Stimulated activated CD4-positive, alpha-beta T cell treated with anti-CD3 and anti-CD28 coated beads, Interleukin-2, amount 100 ng/mL, for 48 hours (primary cell): ENCODE results near the gene ZBTB7A.

ENCODE experiments used
- DNase-seq, 2 donors: peaks; one replicate each; pipeline ENCODE4 v3.0.0-alpha.2; 2020

Gene ZBTB7A

DNA sequence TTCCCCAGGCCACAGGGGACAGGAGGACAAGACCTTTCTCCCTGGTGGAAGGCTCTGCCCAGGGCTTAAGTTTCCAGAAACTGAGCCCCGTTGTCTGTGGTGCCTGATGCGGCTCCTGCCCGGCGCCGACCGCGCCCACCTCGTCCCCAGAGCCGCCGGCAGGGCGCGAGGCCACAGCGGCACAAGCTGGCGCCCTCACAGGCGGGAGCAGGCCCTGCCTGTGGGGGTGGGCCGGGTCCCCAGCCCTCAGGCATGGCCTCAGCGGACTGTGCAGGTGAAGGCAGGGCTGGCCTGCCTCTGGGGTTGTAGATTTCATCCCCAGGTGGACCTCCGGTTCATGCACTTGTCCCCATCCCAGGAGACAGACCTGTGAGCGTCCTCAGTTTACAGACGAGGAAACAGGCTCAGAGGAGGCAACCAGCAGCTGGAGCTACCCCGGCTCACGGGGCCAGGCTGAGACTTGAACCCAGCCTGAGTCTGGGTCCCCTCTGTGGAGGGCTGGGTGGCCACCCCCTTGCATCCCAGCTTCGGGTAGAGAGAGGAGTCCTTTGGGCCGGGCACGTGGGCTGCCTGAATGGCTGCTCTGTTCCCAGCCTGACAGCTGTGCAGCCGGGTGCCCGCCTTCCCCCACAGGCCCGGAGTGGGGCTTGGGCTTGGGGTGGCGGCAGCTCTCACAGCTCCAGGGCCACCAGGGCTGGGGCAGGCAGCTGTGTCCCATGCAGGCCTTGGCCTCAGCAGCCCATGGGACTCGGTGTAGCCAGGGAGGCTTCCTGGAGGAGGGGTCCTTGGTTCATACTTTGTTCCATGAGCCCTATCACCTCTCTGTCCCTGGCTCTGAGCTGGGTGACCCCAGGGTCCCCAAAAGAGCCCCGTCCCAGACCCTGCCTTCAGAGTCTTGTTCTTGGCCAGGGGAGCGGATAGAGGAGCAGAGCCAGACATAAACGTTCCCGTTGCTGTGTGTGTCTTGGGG is 32.4 kb downstream of the ZBTB7A start:
- no peak for DNase-seq

DNA sequence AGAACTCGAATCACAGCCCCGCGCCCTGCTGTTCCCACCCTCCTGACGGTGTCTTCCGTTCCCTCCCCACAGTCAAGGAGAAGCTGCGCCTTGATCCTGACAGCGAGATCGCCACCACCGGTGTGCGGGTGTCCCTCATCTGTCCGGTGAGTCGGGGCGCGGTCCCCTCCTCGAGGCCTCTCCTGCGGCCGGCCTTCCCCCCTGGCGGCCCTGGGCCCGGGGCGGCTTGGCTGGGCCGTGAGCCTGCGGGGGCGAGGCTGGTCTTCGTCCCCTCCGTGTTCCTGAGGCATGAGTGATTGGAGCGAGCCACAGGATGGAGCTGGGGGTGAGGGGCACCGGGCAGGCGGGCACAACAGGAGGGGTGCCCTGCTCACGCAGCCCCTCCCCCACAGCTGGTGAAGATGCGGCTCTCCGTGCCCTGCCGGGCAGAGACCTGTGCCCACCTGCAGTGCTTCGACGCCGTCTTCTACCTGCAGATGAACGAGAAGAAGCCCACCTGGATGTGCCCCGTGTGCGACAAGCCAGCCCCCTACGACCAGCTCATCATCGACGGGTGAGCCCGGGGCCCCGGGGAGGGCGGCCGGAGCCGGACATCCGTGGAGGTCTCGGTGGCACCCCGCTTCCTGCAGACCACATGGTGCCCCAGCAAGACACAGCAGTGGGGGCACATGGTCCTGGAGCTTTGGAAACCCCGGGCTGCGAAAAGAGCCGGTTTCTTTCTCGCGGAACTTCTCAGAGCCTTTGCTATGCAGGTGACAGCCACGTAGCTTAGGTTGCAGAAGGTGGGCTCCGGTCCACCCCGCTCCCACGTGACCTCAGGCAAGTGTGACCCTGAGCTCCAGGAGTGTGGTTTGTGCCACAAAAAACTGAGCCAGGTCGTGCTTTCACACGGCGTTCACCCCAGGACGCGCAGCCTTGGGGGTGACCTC is 33.4 kb downstream of the ZBTB7A start:
- DNase-seq = no peak

DNA sequence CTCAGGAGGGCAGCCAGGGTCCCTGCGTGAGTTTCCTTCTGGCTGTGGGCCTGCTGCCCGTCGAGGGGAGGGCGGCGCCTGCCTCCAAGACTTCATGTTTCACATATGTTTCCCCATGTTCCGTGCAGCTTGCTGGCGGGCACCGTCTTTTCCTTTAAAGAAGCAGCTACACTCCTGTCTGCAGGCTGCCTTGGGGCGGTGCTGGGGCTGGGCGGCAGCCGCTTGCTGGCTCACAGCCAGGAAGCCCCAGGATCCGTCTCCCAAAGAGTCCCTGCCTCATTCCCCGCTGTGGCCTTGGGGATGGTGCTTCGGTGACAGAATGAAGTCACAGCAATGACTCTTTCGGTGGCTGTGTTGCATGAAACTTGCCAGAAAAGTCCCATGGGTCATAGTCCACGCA is 34.3 kb downstream of the ZBTB7A start:
- DNase-seq = no peak

DNA sequence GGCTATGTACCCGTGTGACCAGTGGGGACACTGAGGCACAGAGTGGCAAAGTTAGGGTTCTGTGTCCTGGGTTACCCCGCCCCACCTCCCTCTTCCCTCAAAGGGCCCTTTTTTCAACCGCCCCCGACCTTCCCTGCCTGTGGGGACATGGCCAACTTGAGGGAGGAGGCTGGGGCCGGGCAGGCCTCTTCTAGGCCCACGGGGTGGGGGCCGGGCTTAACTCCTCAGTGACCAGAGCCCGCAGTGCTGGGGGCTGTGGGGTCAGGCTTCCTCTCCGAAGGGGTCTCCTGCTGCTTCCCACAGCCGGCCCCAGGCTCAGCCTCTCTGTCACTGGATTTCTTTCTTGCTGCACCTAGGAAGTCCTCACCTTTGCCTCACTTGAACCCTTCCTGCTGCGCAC is 35.3 kb downstream of the ZBTB7A start:
- DNase-seq = no peak

DNA sequence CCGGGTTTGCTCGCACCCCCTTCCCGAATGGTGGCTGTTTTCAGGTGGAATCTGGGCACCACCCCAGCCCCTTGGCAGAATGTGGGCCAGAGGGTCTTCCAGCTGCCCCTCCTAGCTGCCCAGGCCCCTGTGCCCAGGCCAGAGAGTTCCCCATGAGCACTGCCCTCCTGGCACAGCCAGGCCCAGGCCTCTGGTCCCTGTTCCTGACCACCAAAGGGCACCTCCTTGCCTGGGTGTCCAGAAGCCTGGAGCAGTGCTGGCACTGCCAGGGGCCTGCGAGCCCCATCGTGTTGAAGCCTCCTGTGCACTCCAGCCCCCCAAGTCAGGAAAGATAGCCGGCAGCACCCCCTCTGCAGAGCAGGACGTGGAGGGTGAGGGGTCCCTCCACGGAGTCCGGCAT is 35.7 kb downstream of the ZBTB7A start:
- DNase-seq = no peak

DNA sequence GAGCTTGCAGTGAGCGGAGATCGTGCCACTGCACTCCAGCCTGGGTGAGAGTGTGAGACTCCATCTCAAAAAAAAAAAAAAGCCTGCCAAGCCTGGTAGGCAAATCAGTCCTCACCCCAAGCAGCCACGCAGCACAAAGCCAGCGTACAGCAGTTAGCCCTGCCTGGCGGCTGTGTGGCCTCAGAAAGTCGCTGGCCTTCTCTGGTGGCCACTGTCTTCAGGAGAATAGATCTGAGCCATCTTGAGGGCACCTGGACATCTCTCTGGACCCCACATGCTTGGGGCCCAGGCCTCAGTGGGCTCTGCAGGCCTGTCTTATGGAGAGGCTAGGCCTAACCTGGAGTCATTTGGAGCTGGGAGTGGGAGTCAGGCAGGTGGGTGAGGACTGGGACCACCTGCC is 36.1 kb downstream of the ZBTB7A start:
- DNase-seq = no peak

DNA sequence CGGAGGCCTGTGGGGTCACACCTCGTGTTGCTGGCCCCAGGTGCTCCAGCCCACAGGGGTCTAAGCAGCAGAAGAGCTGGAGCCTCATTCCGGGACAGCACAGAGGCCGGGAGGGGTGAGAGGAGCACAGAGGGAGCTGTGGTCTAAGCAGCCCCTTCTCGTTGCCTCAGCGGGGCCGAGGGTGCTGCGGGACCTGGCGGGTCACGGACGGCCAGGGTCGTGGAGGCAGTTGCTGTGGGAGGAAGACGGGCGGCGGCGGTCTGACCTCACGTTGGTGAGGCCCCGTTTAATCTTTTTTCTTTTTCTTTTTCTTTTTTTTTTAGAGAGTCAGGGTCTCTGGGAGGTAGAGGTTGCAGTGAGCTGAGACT is 37.5 kb downstream of the ZBTB7A start:
- no peak for DNase-seq

DNA sequence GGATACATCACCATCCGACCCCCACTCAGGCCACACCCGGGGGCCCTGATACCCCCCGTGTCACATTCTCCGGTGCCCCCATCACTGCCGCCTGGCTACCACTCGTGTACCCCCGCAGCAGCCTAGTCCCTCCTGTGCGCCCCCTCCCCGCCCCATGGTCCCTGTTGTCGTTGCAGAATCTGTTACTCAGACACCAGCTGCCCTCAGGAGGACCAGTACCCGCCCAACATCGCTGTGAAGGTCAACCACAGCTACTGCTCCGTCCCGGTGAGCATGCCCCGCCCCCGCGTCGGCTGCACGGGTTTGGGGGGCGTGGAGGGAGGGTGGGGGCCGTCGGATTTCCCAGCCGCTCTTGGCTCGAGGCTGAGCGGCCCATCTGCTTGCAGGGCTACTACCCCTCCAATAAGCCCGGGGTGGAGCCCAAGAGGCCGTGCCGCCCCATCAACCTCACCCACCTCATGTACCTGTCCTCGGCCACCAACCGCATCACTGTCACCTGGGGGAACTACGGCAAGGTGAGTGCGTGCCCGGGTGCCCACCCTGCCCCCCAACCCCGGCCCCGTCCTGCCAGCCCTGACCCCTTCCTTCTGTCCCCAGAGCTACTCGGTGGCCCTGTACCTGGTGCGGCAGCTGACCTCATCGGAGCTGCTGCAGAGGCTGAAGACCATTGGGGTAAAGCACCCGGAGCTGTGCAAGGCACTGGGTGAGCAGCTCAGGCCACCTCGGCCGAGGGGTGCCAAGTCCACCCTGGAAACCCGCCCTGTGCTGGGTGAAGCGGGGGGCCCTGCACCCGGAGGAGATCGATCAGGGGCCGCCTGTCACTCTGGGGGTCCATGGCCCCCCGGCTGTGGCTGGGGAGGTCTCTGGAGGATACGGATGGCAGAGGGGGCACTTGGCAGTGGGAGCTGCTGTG is 38.1 kb downstream of the ZBTB7A start:
- DNase-seq = no peak

DNA sequence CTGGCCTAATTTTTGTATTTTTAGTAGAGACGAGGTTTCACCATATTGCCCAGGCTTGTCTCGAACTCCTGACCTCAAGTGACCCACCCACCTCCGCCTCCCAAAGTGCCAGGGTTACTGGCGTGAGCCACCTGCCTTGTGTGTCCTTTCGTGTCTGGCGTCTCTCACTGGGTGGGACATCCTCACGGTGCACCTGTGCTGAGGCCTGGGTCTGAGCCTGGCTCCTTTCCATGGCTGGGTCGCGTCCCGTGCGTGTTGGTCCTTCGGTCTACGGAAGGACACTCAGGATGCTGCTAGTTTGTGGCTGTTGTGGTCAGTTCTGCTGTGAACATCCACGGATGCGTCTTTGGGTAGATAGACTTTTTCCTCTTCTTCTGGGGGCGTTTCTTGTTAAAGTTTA is 39.6 kb downstream of the ZBTB7A start:
- no peak for DNase-seq

DNA sequence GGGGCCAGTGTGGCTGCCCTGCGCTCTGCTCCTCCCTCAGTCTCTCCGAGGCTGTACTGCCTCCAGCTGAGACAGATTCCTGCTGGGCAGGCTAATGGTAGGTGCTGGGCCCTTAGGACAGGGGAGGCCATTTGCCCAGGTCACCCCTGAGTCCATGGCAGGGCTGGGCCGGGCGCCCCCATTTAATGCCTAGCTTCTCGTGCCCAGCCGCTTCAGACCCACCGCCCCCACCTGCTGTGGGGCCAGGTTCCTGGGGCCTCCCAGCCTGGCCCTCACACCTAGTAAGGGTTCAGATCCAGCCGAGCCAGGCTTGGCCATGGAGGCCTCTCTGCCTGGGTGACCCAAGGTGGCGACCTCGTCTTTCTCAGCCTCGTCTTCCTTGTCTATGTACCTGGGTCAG is 41.4 kb downstream of the ZBTB7A start:
- DNase-seq = no peak

DNA sequence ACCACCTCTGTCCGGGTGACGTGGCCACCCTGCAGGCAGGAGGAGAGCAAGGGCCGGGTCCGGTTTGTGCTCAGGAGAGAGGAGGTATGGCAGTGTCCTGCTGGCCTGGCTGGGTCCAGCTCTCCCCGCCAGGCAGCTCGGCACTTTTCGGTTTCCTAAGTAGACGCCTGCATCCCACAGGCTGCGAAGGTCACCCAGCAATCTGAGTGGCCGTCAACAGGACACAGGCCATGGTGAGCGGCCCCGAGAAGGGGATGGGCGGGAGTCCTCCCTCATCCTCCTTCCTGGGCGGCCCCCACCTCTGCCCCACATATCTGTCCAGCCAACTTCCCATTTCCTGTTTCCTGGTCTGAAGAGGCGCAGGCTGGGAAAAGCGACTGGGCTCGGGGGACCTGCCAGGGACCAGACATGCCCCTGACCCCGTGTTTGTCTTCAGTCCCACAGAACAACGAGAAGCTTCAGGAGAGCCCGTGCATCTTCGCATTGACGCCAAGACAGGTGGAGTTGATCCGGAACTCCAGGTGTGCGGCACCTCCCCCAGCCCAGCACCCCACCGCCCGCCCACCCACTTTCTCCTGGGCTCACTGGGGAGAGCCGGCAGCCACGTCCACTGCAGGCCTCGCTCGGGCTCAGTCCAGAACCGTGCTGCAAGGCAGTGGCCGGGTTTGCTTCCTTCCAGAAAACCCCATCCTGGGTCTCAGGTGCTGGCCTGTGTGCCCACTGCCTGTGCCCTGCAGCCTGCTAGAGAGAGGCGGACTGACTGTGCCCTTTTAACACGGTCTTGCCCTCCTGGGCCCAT is 42.9 kb downstream of the ZBTB7A start:
- no peak for DNase-seq

DNA sequence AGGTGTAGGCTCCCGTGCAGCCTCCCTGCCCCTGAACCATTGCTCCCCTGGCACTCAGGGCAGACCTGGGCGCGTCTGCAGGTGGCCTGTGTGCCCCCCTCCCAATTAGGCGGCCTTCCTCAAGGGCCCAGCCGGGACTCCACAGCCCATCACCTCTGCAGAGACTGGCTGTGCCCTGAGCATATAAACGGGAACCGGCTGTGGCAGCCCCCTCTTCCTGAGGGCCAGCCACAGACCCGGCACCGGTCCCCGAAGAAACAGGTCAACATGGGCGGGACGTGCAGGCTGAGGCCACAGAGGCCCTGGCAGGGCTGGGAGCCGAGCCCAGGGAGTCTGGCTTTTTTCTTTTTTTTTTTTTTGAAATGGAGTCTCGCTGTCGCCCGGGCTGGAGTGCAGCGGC is 47.1 kb downstream of the ZBTB7A start:
- no peak for DNase-seq

DNA sequence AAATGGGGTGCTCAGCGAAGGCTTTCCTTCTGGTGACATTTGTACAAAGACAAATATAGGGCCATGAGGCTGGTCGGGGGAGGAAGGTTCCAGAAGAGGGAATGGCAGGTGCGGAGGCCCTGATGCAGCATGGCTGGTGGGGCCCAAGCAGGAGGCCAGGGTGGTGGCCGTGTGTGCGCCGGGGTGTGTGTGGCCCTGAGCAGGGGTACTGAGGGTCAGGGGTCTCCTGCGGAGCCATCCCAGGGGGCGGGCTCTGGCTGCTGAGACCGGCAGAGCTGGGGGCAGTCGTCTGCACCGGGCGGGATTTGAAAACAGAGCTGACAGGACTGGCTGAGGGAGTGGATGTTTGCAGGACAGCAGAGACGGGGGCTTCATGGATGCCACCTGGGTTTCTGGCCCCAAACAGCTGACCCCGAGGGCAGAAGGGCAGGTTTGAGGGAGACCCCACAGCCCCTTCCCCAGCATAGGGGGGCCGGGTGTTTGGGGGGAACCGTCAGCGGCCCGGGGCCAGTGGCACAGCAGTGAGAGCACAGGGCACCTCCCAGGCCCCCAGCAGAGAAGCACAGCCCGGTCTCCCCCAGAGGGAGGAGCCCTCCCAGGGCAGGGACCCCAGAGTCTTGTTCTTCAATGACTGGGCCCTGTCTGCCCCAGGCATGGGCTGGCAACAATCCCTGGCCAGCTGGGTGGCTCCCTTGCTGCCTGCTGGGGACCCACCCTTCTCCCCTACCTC is 47.8 kb downstream of the ZBTB7A start:
- DNase-seq = no peak

DNA sequence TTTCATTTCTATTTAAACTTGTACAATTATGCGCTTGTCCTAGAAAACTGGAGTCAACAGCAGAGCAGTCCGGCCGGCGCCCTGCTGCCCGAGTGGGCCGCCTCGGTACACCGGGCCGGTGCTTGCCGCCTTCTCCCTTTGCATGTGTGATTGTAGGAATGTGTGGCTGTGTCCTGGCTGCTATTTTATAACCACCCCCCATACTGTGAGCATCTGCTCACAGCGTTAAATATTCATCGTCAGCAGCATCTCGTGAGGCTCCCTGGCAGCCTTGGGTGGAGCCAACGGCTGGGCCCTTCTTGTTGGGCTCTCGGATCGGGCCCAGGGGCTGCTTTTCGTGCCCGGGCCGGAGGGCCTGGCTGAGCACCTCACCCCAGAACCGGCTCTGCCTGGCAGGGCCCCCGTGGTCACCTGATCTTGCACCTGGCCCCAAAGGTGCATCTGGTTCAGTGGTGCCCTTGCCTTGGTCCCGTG is 48.5 kb downstream of the ZBTB7A start:
- no peak for DNase-seq

DNA sequence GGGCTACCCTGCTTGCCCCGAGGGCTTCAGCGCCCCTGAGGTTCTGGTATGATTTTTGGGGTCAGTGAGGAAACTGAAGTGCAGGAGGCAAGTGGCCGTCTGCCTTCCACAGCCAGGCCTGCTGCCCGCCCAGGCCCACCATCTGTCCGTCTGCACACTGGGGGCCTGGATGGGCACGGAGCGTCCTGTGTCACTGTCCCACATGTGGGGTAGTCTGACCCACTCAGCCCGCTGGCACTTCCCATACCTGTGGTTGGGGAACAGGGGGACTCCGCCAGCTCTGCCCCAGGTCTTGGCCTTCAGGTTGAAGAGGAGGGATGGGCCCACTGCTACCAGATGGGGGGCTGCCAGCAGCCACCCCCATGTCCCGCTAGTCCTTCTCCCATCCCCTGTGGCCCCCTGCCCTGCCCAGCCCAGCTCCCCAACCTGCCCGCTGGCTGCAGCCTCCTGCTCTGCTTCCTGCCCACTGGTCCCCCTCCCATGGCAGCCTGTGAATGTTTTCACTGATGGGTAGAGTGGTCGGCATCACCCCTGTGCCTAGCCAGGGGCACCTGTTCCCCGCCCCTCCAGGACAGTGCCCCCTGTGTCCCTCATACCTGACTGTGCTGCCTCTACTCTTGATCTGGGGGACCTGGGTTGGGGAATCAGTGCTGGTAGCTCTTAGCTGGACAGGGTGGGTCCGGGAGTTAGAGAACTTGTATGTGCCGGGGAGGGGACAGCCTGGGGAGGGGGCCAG is 49.6 kb downstream of the ZBTB7A start:
- DNase-seq = no peak

DNA sequence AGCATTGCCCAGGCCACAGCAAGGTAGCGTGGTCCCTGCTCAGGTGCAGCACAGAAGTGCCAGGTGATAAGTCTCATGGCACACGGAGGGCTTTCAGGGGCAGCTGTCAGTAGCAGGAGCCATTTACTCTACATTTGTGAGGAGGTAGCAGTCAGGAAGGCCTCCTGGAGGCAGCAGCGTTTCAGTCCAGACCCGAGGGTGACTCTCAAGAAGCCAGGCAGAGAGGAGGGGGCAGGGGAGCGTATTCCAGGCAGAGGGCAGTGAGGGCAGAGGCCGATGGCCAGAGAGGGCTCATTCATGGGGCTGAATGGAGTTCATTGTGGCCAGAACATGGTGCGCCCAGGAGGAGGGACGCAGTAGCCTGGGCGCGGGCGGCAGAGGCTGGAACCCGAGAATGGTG is 50.2 kb downstream of the ZBTB7A start:
- no peak for DNase-seq

DNA sequence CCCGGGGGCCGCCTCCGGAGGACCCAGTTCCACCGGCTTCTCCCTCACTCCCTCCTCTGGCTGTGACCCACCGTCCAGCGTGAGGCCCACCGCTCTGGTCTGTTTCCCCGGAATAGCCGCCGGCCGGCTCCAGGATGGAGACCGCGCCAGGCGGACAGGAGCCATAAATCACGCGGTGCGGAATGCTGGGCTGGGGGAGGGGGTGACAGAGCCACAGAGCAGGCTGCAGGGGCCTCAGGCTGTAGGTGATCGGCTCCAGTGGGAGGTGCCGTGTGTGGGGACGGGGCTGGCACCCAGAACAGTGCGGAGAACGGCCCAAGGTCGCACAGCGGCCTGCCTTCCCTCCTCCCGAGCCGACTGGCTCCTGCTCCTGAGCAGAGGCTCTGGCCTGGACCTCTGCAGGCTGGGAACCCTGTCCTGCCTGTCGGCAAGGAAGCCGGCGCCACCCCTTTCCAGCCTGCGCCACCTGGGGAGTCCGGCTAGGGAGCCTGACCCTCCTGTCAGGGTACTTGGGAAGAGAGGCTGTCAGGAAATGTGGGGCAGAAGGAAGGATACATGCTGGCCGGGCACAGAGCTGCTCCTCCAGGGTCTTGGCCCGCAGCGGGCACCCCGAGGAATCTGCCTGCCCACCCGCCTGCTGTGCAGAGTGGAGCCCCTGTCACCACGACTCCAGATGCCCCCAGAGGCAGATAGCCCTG is 50.8 kb downstream of the ZBTB7A start:
- no peak for DNase-seq

DNA sequence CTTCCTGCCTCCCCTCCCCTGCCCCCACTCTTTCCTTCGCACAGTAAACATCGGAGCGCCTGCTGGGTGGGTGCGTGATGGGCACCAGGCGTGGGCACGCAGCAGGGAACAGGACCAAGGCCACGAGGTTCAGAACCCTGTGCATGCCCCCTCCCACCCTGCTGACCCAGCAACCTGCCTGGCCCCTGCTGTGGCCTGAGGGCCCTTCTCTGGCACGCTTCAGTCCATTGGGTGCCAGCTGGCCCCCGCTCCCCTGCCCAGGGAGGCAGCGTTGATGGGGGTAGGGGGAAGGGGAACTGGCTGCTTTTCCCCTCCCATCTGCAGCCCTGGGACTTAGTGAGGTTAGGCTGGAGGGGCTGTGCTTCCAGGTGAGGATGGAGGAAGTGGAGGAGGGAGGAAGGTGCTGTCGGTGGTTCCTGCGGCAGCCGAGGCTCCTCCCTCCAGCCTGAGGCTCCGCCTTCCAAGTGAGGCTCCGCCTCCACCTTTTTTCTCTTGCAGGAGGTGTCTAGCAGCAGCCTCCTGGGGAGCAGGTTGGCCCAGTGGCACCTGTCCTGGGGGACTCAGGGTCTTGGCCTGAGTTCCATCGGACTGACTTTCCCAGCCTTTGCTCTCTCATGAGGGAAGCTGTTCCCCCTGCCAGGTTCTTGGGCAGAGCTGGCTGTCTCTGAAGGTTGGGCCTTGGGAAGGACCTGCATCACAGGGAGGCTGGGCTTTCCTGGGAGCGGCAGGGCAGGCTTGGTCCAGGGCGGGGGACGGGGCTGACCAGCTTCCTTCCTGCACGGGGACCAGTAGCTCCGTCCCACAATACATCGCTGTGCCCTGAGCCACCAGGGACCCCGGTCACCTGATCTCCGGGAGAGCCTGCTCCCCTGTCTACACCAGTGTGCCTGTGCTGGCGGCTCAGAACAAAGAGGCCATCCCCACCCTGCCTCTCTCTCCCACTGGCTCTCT is 51.9 kb downstream of the ZBTB7A start:
- DNase-seq = peak; percentile 30 to 41
